H1 (cell line): Measurements from ENCODE around the gene STARD9. TPM values are rescaled to one million over a fixed set of nuclear protein-coding genes. Genes with fewer than 3 reads are reported as not detected.

Experiments used
- KDM4A ChIP-seq: IDR thresholded peaks from one replicate; pipeline ENCODE4 v1.7.1; 2012; ENCODE audit warnings: low read depth, mild to moderate bottlenecking, moderate library complexity, low read length, inconsistent platforms; ENCODE audit not compliant: severe bottlenecking
- MAFK ChIP-seq: IDR thresholded peaks from 2 replicates; pipeline ENCODE4 v1.6.1; 2012; ENCODE audit warnings: low read depth, mild to moderate bottlenecking, improper control_type of control experiment, low read length
- RAD21 ChIP-seq, 2 experiments: IDR thresholded peaks in 1 of 2; conservative IDR thresholded peaks in 1 of 2; 2 replicates each; pipeline ENCODE4 v1.6.1; 2011; ENCODE audit warnings: low read depth in 2 of 2, low read length in 2 of 2, improper control_type of control experiment in 1 of 2, inconsistent platforms in 1 of 2, mild to moderate bottlenecking in 1 of 2, moderate library complexity in 1 of 2
- RBBP5 ChIP-seq: IDR thresholded peaks from 2 replicates; pipeline ENCODE4 v1.7.1; 2012; ENCODE audit warnings: low read depth, mild to moderate bottlenecking, inconsistent platforms, low read length, moderate library complexity, borderline replicate concordance
- RFX5 ChIP-seq: IDR thresholded peaks from 2 replicates; pipeline ENCODE4 v1.6.1; 2011; ENCODE audit warnings: low read depth, low read length, improper control_type of control experiment, borderline replicate concordance
- RNF2 ChIP-seq: fragments of 200-900, 300-1000 bp; sonication (generic); IDR thresholded peaks from 2 replicates; pipeline ENCODE4 v1.7.1; 2016; ENCODE audit warnings: borderline replicate concordance, low read depth, mild to moderate bottlenecking, antibody characterized with exemption, low read length; ENCODE audit not compliant: poor library complexity, severe bottlenecking; ENCODE audit errors: missing control alignments
- TBP ChIP-seq: IDR thresholded peaks from 2 replicates; pipeline ENCODE4 v1.6.1; 2011; ENCODE audit warnings: low read depth, low read length, improper control_type of control experiment
- polyA plus RNA-seq, 7 experiments: library from polyadenylated mRNA; depleted of rRNA in 3 of 7; stranded (reverse) in 5 of 7; unstranded in 2 of 7; fragments of >200 nt in 5 of 7; fragments of 200-250 nt in 2 of 7; gene quantifications; 1 replicate in 5 of 7; 2 replicates in 1 of 7; 4 replicates in 1 of 7; pipeline versions ENCODE4 v1.2.1 to v1.2.3, GENCODE V29; 2011 to 2013; ENCODE audit warnings: missing spikeins in 2 of 7, mixed read lengths in 2 of 7
- total RNA-seq: library from RNA; stranded (reverse); fragmentation: NEBNext Ultra II Directional; extraction: Animal tissue kit (Norgen Biotek cat#: 25700); gene quantifications from 2 replicates; pipeline ENCODE4 v1.2.1, GENCODE V29; 2021
- TF ChIP-seq, protein P1 (sequence below): fragments of 300-600 bp; sonication (generic); IDR thresholded peaks from 2 replicates; pipeline ENCODE4 v1.7.1; 2012; ENCODE audit warnings: low read length, moderate library complexity, mild to moderate bottlenecking, inconsistent platforms; ENCODE audit not compliant: insufficient replicate concordance
- TF ChIP-seq, protein P2 (sequence below): IDR thresholded peaks from 2 replicates; pipeline ENCODE4 v1.6.1; 2012; ENCODE audit warnings: inconsistent platforms

The STARD9 gene
- total and polyA plus RNA-seq, 2 of the 8 experiments (the other 6 are each of a cell fraction or from before 2014, with no cell fraction given) = 2.8 to 7.0 TPM

DNA sequence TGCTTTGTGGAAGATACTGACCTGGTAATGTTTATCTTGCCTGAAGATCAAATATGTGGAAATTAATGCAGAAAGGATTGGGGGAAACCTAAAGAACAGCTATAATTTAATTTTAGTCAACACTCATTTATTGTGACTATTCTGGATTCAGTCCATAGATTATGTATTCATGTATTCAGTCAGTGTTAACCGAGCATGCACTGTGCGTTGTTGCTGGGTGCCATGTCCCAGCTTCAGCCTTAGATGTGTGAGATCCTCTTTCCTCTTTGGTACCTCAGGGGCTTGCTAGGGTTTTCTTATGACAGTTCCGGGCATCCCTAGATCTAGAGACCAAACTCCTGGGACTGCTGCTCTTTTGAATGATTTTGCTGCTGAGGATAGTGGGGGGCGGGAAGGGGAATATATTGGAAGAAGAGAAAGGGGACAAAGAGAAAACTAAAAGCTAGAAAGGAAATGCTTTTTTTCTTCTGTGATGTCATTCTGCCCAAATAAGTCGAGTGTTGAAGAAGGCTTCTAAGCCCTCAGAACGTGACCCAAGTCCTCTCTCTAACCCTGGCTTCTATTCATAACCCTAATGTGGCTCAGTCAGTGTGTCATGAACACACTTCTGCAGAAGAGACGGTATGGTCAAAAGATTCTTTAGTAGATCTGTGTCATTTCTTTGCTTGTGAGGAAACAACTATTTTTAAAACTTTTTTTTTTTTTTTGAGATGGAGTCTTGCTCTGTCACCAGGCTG is 33.5 kb downstream of the STARD9 start (continued):
- TF ChIP-seq, protein P1, sequence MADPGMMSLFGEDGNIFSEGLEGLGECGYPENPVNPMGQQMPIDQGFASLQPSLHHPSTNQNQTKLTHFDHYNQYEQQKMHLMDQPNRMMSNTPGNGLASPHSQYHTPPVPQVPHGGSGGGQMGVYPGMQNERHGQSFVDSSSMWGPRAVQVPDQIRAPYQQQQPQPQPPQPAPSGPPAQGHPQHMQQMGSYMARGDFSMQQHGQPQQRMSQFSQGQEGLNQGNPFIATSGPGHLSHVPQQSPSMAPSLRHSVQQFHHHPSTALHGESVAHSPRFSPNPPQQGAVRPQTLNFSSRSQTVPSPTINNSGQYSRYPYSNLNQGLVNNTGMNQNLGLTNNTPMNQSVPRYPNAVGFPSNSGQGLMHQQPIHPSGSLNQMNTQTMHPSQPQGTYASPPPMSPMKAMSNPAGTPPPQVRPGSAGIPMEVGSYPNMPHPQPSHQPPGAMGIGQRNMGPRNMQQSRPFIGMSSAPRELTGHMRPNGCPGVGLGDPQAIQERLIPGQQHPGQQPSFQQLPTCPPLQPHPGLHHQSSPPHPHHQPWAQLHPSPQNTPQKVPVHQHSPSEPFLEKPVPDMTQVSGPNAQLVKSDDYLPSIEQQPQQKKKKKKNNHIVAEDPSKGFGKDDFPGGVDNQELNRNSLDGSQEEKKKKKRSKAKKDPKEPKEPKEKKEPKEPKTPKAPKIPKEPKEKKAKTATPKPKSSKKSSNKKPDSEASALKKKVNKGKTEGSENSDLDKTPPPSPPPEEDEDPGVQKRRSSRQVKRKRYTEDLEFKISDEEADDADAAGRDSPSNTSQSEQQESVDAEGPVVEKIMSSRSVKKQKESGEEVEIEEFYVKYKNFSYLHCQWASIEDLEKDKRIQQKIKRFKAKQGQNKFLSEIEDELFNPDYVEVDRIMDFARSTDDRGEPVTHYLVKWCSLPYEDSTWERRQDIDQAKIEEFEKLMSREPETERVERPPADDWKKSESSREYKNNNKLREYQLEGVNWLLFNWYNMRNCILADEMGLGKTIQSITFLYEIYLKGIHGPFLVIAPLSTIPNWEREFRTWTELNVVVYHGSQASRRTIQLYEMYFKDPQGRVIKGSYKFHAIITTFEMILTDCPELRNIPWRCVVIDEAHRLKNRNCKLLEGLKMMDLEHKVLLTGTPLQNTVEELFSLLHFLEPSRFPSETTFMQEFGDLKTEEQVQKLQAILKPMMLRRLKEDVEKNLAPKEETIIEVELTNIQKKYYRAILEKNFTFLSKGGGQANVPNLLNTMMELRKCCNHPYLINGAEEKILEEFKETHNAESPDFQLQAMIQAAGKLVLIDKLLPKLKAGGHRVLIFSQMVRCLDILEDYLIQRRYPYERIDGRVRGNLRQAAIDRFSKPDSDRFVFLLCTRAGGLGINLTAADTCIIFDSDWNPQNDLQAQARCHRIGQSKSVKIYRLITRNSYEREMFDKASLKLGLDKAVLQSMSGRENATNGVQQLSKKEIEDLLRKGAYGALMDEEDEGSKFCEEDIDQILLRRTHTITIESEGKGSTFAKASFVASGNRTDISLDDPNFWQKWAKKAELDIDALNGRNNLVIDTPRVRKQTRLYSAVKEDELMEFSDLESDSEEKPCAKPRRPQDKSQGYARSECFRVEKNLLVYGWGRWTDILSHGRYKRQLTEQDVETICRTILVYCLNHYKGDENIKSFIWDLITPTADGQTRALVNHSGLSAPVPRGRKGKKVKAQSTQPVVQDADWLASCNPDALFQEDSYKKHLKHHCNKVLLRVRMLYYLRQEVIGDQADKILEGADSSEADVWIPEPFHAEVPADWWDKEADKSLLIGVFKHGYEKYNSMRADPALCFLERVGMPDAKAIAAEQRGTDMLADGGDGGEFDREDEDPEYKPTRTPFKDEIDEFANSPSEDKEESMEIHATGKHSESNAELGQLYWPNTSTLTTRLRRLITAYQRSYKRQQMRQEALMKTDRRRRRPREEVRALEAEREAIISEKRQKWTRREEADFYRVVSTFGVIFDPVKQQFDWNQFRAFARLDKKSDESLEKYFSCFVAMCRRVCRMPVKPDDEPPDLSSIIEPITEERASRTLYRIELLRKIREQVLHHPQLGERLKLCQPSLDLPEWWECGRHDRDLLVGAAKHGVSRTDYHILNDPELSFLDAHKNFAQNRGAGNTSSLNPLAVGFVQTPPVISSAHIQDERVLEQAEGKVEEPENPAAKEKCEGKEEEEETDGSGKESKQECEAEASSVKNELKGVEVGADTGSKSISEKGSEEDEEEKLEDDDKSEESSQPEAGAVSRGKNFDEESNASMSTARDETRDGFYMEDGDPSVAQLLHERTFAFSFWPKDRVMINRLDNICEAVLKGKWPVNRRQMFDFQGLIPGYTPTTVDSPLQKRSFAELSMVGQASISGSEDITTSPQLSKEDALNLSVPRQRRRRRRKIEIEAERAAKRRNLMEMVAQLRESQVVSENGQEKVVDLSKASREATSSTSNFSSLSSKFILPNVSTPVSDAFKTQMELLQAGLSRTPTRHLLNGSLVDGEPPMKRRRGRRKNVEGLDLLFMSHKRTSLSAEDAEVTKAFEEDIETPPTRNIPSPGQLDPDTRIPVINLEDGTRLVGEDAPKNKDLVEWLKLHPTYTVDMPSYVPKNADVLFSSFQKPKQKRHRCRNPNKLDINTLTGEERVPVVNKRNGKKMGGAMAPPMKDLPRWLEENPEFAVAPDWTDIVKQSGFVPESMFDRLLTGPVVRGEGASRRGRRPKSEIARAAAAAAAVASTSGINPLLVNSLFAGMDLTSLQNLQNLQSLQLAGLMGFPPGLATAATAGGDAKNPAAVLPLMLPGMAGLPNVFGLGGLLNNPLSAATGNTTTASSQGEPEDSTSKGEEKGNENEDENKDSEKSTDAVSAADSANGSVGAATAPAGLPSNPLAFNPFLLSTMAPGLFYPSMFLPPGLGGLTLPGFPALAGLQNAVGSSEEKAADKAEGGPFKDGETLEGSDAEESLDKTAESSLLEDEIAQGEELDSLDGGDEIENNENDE = no peak
- TF ChIP-seq RAD21 (IDR thresholded peaks at IDR 0.05 in 1 of 2, conservative IDR thresholded peaks at IDR 0.05 in 1 of 2; ENCODE audit: low read depth in 2 of 2, low read length in 2 of 2) = no peak
- no peak for TF ChIP-seq RBBP5
- no peak for TF ChIP-seq RFX5
- TF ChIP-seq, protein P2, sequence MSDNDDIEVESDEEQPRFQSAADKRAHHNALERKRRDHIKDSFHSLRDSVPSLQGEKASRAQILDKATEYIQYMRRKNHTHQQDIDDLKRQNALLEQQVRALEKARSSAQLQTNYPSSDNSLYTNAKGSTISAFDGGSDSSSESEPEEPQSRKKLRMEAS = no peak
- TF ChIP-seq MAFK = no peak
- TF ChIP-seq KDM4A = no peak
- TF ChIP-seq TBP = no peak
- no peak for TF ChIP-seq RNF2
